ENCODE results near the gene LRRC4. TPM values are rescaled to one million over a fixed set of nuclear protein-coding genes. Genes with fewer than 3 reads are reported as not detected.

Gene LRRC4
- total and polyA plus RNA-seq, 4 experiments from 2014 or later: not detected

GRCh38 chr7:128032605-128033235, 1.5 kb upstream of the LRRC4 start:
- peaks cover 13% of the 10 kb centered on the region for H3K4me1 ChIP-seq (ENCODE audit: insufficient read depth, low read length)
- Mint-ChIP-seq H3K27me3 (peaks cover 2 to 5% of the 10 kb centered on the region in 2 donors), H3K9me3 (peaks cover 0 to 2% (median 0%) of the 10 kb centered on the region in 8 donors), H3K4me3 (peak overlapping the region in 7 of 8 donors; percentile 40 to 73 (median 48)), H3K4me1 (peaks cover 6 to 32% (median 19%) of the 10 kb centered on the region in 4 donors), H3K27ac (no peak overlapping the region), H3K36me3 (peaks cover 11 to 16% of the 10 kb centered on the region in 2 donors)
- CTCF ChIA-PET (ENCODE audit: partially characterized antibody): interaction anchor here (1.4 kb wide), 1 partner anchor 177 kb away, joined by 4 read pairs; no protein-coding TSS in a partner anchor
- H3K4me3 ChIP-seq (ENCODE audit: low read length in 2 of 2): no peak overlapping the region
- no peaks in the 10 kb centered on the region for H3K27me3 ChIP-seq (ENCODE audit: insufficient read depth, low read length)
- no peak overlapping the region for H3K27ac ChIP-seq (ENCODE audit: low read depth, low read length)
- peak in 1 of 5 donors; percentile 7 for DNase-seq
- H3K9me3 ChIP-seq (ENCODE audit: control insufficient read depth in 1 of 2, low read length in 2 of 2): no peaks in the 10 kb centered on the region
- POLR2A ChIA-PET (ENCODE audit: partially characterized antibody): no interaction called here
- H3K36me3 ChIP-seq (ENCODE audit: insufficient read depth, low read length): peaks cover 3% of the 10 kb centered on the region
- intact Hi-C loops (cut with micrococcal nuclease): no loop called here

- no peaks in the 10 kb centered on the region for H3K27me3 ChIP-seq (ENCODE audit: insufficient read depth, low read length)
- Mint-ChIP-seq H3K27me3 (peaks cover 2 to 5% of the 10 kb centered on the region in 2 donors), H3K9me3 (peaks cover 0 to 2% (median 0%) of the 10 kb centered on the region in 8 donors), H3K4me1 (peaks cover 6 to 35% (median 21%) of the 10 kb centered on the region in 4 donors), H3K4me3 (peak overlapping the region; percentile 89 to 97 (median 92)), H3K36me3 (peaks cover 15 to 21% of the 10 kb centered on the region in 2 donors), H3K27ac (peak overlapping the region in 5 of 7 donors; percentile 18 to 91 (median 64))
- H3K4me3 ChIP-seq (ENCODE audit: low read length in 2 of 2): peak overlapping the region in 1 of 2 donors; percentile 24
- peaks cover 13% of the 10 kb centered on the region for H3K4me1 ChIP-seq (ENCODE audit: insufficient read depth, low read length)
- DNase-seq: peak; percentile 44 to 68 (median 55)
- H3K9me3 ChIP-seq (ENCODE audit: control insufficient read depth in 1 of 2, low read length in 2 of 2): no peaks in the 10 kb centered on the region
- peaks cover 3% of the 10 kb centered on the region for H3K36me3 ChIP-seq (ENCODE audit: insufficient read depth, low read length)
- POLR2A ChIA-PET (ENCODE audit: partially characterized antibody): interaction anchor here (1.1 kb wide), 1 partner anchor 76 kb away, joined by 3 read pairs; no protein-coding TSS in a partner anchor
- intact Hi-C loops (cut with micrococcal nuclease): no loop called here
- H3K27ac ChIP-seq (ENCODE audit: low read depth, low read length): no peak overlapping the region
- CTCF ChIA-PET (ENCODE audit: partially characterized antibody): no interaction called here
Observed at GRCh38 chr7:128031901-128032604, 816 bp upstream of the LRRC4 start.

DNA sequence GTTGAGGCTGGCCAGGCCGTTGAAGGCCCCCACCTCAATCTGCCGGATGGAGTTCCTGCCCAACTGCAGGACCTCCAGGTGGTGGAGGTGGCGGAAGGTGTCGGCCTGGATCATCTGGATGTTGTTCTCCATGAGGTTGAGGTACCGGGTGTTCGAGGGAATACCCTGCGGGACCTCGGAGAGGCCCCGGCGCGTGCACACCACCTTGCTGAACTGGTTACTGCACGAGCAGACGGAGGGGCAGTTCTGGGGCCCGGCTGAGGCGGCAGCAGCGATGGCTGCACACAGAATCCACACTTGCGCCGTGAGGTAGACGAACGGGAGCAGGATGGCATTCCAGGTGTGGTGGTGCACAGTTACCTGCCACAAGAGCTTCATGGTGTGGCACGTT, 979 bp downstream of the LRRC4 start:
- H3K4me1 ChIP-seq (ENCODE audit: insufficient read depth, low read length): peaks cover 13% of the 10 kb centered on the region
- intact Hi-C loops (cut with micrococcal nuclease): no loop called here

GRCh38 chr7:128029405-128029995, 1.7 kb downstream of the LRRC4 start:
- POLR2A ChIA-PET (ENCODE audit: partially characterized antibody): no interaction called here
- Histone ChIP-seq H3K27me3 (ENCODE audit: insufficient read depth, low read length) (no peaks in the 10 kb centered on the region), H3K27ac (ENCODE audit: low read depth, low read length) (no peak overlapping the region), H3K4me1 (ENCODE audit: insufficient read depth, low read length) (peaks cover 13% of the 10 kb centered on the region), H3K36me3 (ENCODE audit: insufficient read depth, low read length) (no peaks in the 10 kb centered on the region), H3K4me3 (ENCODE audit: low read length in 2 of 2) (no peak overlapping the region), H3K9me3 (ENCODE audit: control insufficient read depth in 1 of 2, low read length in 2 of 2) (no peaks in the 10 kb centered on the region)
- peaks cover 2 to 5% of the 10 kb centered on the region in 2 donors for H3K27me3 Mint-ChIP-seq
- DNase-seq: no peak
- intact Hi-C loops (cut with micrococcal nuclease): no loop called here
- CTCF ChIA-PET (ENCODE audit: partially characterized antibody): no interaction called here
- H3K27ac Mint-ChIP-seq: no peak overlapping the region
- H3K9me3 Mint-ChIP-seq: peaks cover 0 to 2% (median 0%) of the 10 kb centered on the region in 8 donors
- H3K4me1 Mint-ChIP-seq: peaks cover 6 to 38% (median 24%) of the 10 kb centered on the region in 4 donors
- H3K4me3 Mint-ChIP-seq: peak overlapping the region; percentile 21 to 76 (median 70)
- peaks cover 18 to 33% of the 10 kb centered on the region in 2 donors for H3K36me3 Mint-ChIP-seq

More for the DNA sequence above, 979 bp downstream of the LRRC4 start:
- no peak overlapping the region for H3K4me3 ChIP-seq (ENCODE audit: low read length in 2 of 2)
- no peaks in the 10 kb centered on the region for H3K27me3 ChIP-seq (ENCODE audit: insufficient read depth, low read length)
- ChIA-PET POLR2A (ENCODE audit: partially characterized antibody) (no interaction called here), CTCF (ENCODE audit: partially characterized antibody) (no interaction called here)
- peaks cover 16 to 33% of the 10 kb centered on the region in 2 donors for H3K36me3 Mint-ChIP-seq
- H3K36me3 ChIP-seq (ENCODE audit: insufficient read depth, low read length): peaks cover 3% of the 10 kb centered on the region
- H3K4me1 Mint-ChIP-seq: peaks cover 6 to 35% (median 23%) of the 10 kb centered on the region in 4 donors
- H3K27ac ChIP-seq (ENCODE audit: low read depth, low read length): no peak overlapping the region
- H3K9me3 ChIP-seq (ENCODE audit: control insufficient read depth in 1 of 2, low read length in 2 of 2): no peaks in the 10 kb centered on the region
- H3K9me3 Mint-ChIP-seq: peaks cover 0 to 2% (median 0%) of the 10 kb centered on the region in 8 donors
- DNase-seq: no peak
- H3K4me3 Mint-ChIP-seq: peak overlapping the region; percentile 59 to 79 (median 70)
- peaks cover 2 to 5% of the 10 kb centered on the region in 2 donors for H3K27me3 Mint-ChIP-seq
- H3K27ac Mint-ChIP-seq: peak overlapping the region in 2 of 7 donors; percentile 7 to 57

DNA sequence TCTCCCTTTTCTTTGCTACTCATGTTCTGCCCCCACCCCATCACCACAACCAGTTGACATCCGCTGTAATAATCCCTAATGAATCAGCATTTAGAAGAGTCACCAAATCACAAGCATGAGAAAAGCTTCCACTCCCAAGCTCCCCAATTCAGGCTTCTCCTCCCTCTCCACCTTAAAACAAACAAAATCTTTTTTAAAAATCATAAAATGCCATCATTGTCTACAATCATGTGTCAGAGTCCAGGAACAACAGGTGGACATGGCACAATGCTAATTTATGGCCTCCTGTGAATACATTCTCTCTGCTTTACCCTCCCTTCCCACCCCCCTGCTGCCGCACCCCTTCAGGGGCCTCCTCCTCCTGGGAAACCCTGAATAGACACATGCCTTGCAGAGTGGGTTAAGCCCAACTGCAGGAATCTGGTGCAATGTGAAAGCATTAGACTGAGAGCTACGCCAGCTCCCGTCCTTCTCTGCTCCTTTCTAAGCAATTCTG, 3.7 kb downstream of the LRRC4 start:
- H3K27ac ChIP-seq (ENCODE audit: low read depth, low read length): no peak overlapping the region
- H3K4me1 ChIP-seq (ENCODE audit: insufficient read depth, low read length): peaks cover 13% of the 10 kb centered on the region
- no peak overlapping the region for H3K4me3 ChIP-seq (ENCODE audit: low read length in 2 of 2)
- H3K36me3 Mint-ChIP-seq: peaks cover 25 to 36% of the 10 kb centered on the region in 2 donors
- no peaks in the 10 kb centered on the region for H3K36me3 ChIP-seq (ENCODE audit: insufficient read depth, low read length)
- H3K9me3 Mint-ChIP-seq: peaks cover 0 to 2% (median 0%) of the 10 kb centered on the region in 8 donors
- POLR2A ChIA-PET (ENCODE audit: partially characterized antibody): no interaction called here
- H3K4me3 Mint-ChIP-seq: no peak overlapping the region
- H3K27me3 Mint-ChIP-seq: peaks cover 2 to 5% of the 10 kb centered on the region in 2 donors
- H3K27me3 ChIP-seq (ENCODE audit: insufficient read depth, low read length): no peaks in the 10 kb centered on the region
- H3K4me1 Mint-ChIP-seq: peaks cover 6 to 38% (median 19%) of the 10 kb centered on the region in 4 donors
- DNase-seq: no peak
- peak overlapping the region in 1 of 7 donors; percentile 32 for H3K27ac Mint-ChIP-seq
- CTCF ChIA-PET (ENCODE audit: partially characterized antibody): no interaction called here
- intact Hi-C loops (cut with micrococcal nuclease): no loop called here
- H3K9me3 ChIP-seq (ENCODE audit: control insufficient read depth in 1 of 2, low read length in 2 of 2): no peaks in the 10 kb centered on the region

DNA sequence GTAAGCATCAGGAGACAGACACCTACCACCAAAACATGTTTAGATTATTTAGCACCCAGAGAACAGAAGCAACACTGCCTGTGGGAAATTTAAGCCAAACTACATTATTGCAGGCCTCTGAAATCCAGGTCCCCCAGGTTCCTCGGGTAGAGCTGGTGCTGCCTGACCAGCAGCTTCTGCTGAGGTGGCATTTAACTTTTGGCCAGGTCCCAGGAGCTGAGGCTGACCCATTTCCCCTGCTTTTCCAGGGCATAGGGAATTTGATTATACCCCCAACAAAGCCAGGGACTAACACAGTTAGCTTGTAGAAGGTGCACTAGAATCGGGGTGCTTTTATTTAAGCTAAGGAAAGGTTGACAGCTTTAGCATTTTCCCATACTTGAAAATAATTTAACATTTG, 4.7 kb downstream of the LRRC4 start:
- Mint-ChIP-seq H3K4me3 (no peak overlapping the region), H3K36me3 (peaks cover 26 to 42% of the 10 kb centered on the region in 2 donors), H3K27me3 (peaks cover 2 to 4% of the 10 kb centered on the region in 2 donors), H3K4me1 (peaks cover 4 to 33% (median 19%) of the 10 kb centered on the region in 4 donors), H3K9me3 (no peaks in the 10 kb centered on the region), H3K27ac (no peak overlapping the region)
- no peaks in the 10 kb centered on the region for H3K9me3 ChIP-seq (ENCODE audit: control insufficient read depth in 1 of 2, low read length in 2 of 2)
- H3K36me3 ChIP-seq (ENCODE audit: insufficient read depth, low read length): no peaks in the 10 kb centered on the region
- H3K27ac ChIP-seq (ENCODE audit: low read depth, low read length): no peak overlapping the region
- DNase-seq: no peak
- intact Hi-C loops (cut with micrococcal nuclease): no loop called here
- no peaks in the 10 kb centered on the region for H3K27me3 ChIP-seq (ENCODE audit: insufficient read depth, low read length)
- H3K4me3 ChIP-seq (ENCODE audit: low read length in 2 of 2): no peak overlapping the region
- peaks cover 13% of the 10 kb centered on the region for H3K4me1 ChIP-seq (ENCODE audit: insufficient read depth, low read length)
- ChIA-PET POLR2A (ENCODE audit: partially characterized antibody) (interaction anchor here (0.6 kb wide), 1 partner anchor 81 kb away, joined by 3 read pairs; no protein-coding TSS in a partner anchor), CTCF (ENCODE audit: partially characterized antibody) (interaction anchor here (0.7 kb wide), 1 partner anchor 234 kb away, joined by 3 read pairs; no protein-coding TSS in a partner anchor)
